ENCODE data around the gene CEP83.

- TF ChIP-seq CTCF (IDR thresholded peaks at IDR 0.05), result no peak
- TF ChIP-seq POLR2A (IDR thresholded peaks at IDR 0.05), result no peak
These were observed 131.9 kb downstream of the CEP83 start for GRCh38 chr12:94327809-94328208.
